Lung (tissue), 12 donors: ENCODE results near the gene IGIP. TPM values are rescaled to one million over a fixed set of nuclear protein-coding genes. Genes with fewer than 3 reads are reported as not detected.

ENCODE experiments used
- ATAC-seq: fragments of 200-7000 bp; cut with Tn5 transposase; one replicate; pipeline ENCODE4 v1.9.1; 2020; ENCODE audit warnings: moderate number of reproducible peaks; ENCODE audit not compliant: insufficient read depth, low FRiP score
- DNase-seq, 3 donors: peaks; one replicate each; pipeline ENCODE4 v3.0.0-alpha.2; 2013 to 2017
- H3K27ac ChIP-seq, 2 donors: one replicate each; pipeline ENCODE4 v1.5.1; 2013; ENCODE audit warnings: mild to moderate bottlenecking in 2 of 2, moderate library complexity in 2 of 2, control low read depth in 1 of 2, inconsistent platforms in 1 of 2, low read depth in 1 of 2, low read length in 1 of 2
- H3K27me3 ChIP-seq, 3 donors: one replicate each; pipeline ENCODE4 v1.5.1; 2013; ENCODE audit warnings: low read length in 2 of 3; ENCODE audit not compliant: control insufficient read depth in 3 of 3, insufficient read depth in 3 of 3
- H3K36me3 ChIP-seq, 4 donors: one replicate each; pipeline ENCODE4 v1.5.1; 2013; ENCODE audit warnings: low read length in 4 of 4, mild to moderate bottlenecking in 1 of 4, moderate library complexity in 1 of 4; ENCODE audit not compliant: control insufficient read depth in 4 of 4, insufficient read depth in 4 of 4
- H3K4me1 ChIP-seq, 5 donors: one replicate each; pipeline ENCODE4 v1.5.1; 2013; ENCODE audit warnings: low read length in 5 of 5, mild to moderate bottlenecking in 2 of 5, moderate library complexity in 1 of 5; ENCODE audit not compliant: control insufficient read depth in 5 of 5, insufficient read depth in 5 of 5
- H3K4me3 ChIP-seq: one replicate; pipeline ENCODE4 v1.5.1; 2013; ENCODE audit warnings: mild to moderate bottlenecking, control low read depth, moderate library complexity
- H3K9ac ChIP-seq, 2 donors: one replicate each; pipeline ENCODE4 v1.5.1; 2013; ENCODE audit warnings: low read length in 2 of 2, control low read depth in 1 of 2; ENCODE audit not compliant: insufficient read depth in 1 of 2
- H3K9me3 ChIP-seq, 4 donors: one replicate each; pipeline ENCODE4 v1.5.1; 2013; ENCODE audit warnings: low read length in 3 of 4, mild to moderate bottlenecking in 1 of 4, moderate library complexity in 1 of 4; ENCODE audit not compliant: control insufficient read depth in 4 of 4, insufficient read depth in 3 of 4
- CTCF ChIP-seq: IDR thresholded peaks from 2 replicates; pipeline ENCODE4 v1.5.1; 2012; ENCODE audit warnings: mild to moderate bottlenecking; ENCODE audit errors: control extremely low read depth, extremely low read depth
- WGBS, 2 donors: extraction: QIAGEN DNeasy Blood & Tissue Kit; methylation state at CpG; one replicate each; pipeline ENCODE4 v1.1.7; 2013; 5-methylcytosine and 5-hydroxymethylcytosine counted together
- polyA plus RNA-seq, 2 donors: library from polyadenylated mRNA; stranded (reverse); fragments of 200-250 nt; gene quantifications; one replicate each; pipeline ENCODE4 v1.2.1, GENCODE V29; 2013
- total RNA-seq, 2 donors: library from RNA; depleted of rRNA in 1 of 2; stranded (reverse); fragments of >200 nt in 1 of 2; gene quantifications; one replicate each; pipeline ENCODE4 v1.2.1, GENCODE V29; 2014 to 2021
- donor health status: control.
- donor health status: control.
- donor health status: Bipolar disorder and iron deficiency.
- donor health status: healthy.
- donor health status: DM: yes; HTN: yes; CAD: no.

Gene IGIP
- total and polyA plus RNA-seq, 4 donors: 2.8 to 11.1 (median 7.5) TPM

GRCh38 chr5:140107312-140108092, 18.2 kb upstream of the IGIP start:
- H3K9ac ChIP-seq: peak overlapping the region; percentile 79 to 86
- TF ChIP-seq CTCF: no peak
- H3K27me3 ChIP-seq: peaks cover 0 to 65% (median 58%) of the 10 kb centered on the region in 3 donors
- DNase-seq (peak; percentile 95 to 97 (median 95)), ATAC-seq (peak; percentile 96)
- H3K36me3 ChIP-seq: no peaks in the 10 kb centered on the region
- 0% methylated on average over 68 to 88 of the region's 88 CpGs for whole genome bisulfite sequencing, 2 donors
- peak overlapping the region; percentile 97 to 99 for H3K27ac ChIP-seq
- H3K9me3 ChIP-seq: no peaks in the 10 kb centered on the region
- peak overlapping the region; percentile 66 for H3K4me3 ChIP-seq
- peaks cover 2 to 22% (median 6%) of the 10 kb centered on the region in 5 donors for H3K4me1 ChIP-seq

GRCh38 chr5:140108093-140109017, 17.4 kb upstream of the IGIP start:
- TF ChIP-seq CTCF: no peak
- ATAC-seq: no peak

GRCh38 chr5:140109018-140109758, 16.5 kb upstream of the IGIP start:
- DNase-seq: peak; percentile 33 to 79 (median 41)
- H3K9ac ChIP-seq: no peak overlapping the region
- no peak for ATAC-seq

More at GRCh38 chr5:140108093-140109017, 17.4 kb upstream of the IGIP start:
- H3K27me3 ChIP-seq: peaks cover 0 to 68% (median 57%) of the 10 kb centered on the region in 3 donors
- H3K27ac ChIP-seq: peak overlapping the region; percentile 97 to 99
- WGBS, 2 donors: 2 to 4% methylated on average over 37 to 52 of the region's 52 CpGs
- peak overlapping the region; percentile 70 for H3K4me3 ChIP-seq
- no peak overlapping the region for H3K9ac ChIP-seq
- DNase-seq: peak in 2 of 3 donors; percentile 13 to 53
- H3K4me1 ChIP-seq: peaks cover 3 to 24% (median 11%) of the 10 kb centered on the region in 5 donors
- H3K36me3 ChIP-seq: no peaks in the 10 kb centered on the region
- H3K9me3 ChIP-seq: no peaks in the 10 kb centered on the region

More at GRCh38 chr5:140109018-140109758, 16.5 kb upstream of the IGIP start:
- peaks cover 3 to 26% (median 13%) of the 10 kb centered on the region in 5 donors for H3K4me1 ChIP-seq
- TF ChIP-seq CTCF: no peak
- no peaks in the 10 kb centered on the region for H3K9me3 ChIP-seq
- peaks cover 0 to 69% (median 53%) of the 10 kb centered on the region in 3 donors for H3K27me3 ChIP-seq
- peak overlapping the region; percentile 70 for H3K4me3 ChIP-seq
- 36 to 40% methylated on average over 24 of the region's 24 CpGs for WGBS, 2 donors
- H3K36me3 ChIP-seq: no peaks in the 10 kb centered on the region
- peak overlapping the region in 1 of 2 donors; percentile 99 for H3K27ac ChIP-seq
